Left ventricle myocardium inferior (tissue), 1 donor: Measurements from ENCODE around the gene PIERCE2. TPM values are rescaled to one million over a fixed set of nuclear protein-coding genes. Genes with fewer than 3 reads are reported as not detected.

Experiments used
- DNase-seq: peaks from one replicate; pipeline ENCODE4 v3.0.0-alpha.2; 2020
- H3K27ac ChIP-seq: fragments of 200-600 bp; replicated peaks from 2 replicates; pipeline ENCODE4 v1.8.0; 2021
- H3K27me3 ChIP-seq: fragments of 200-600 bp; 2 replicates; pipeline ENCODE4 v1.8.0; 2021; ENCODE audit warnings: low read depth
- H3K36me3 ChIP-seq: fragments of 200-600 bp; 2 replicates; pipeline ENCODE4 v1.8.0; 2021
- H3K4me1 ChIP-seq: fragments of 200-600 bp; 2 replicates; pipeline ENCODE4 v1.8.0; 2021
- H3K4me3 ChIP-seq: fragments of 200-600 bp; 2 replicates; pipeline ENCODE4 v1.8.0; 2021; ENCODE audit warnings: mild to moderate bottlenecking, moderate library complexity
- H3K9me3 ChIP-seq: fragments of 200-600 bp; replicated peaks from 2 replicates; pipeline ENCODE4 v1.8.0; 2021
- intact Hi-C: fragments of 100-400 bp; cut with micrococcal nuclease; formaldehyde crosslinking; loops from one replicate; pipeline ENCODE4 v1.11.0; 2022
- total RNA-seq: library from RNA; stranded (reverse); fragmentation: NEBNext Ultra II Directional; extraction: Animal tissue kit (Norgen Biotek cat#: 25700); gene quantifications from one replicate; pipeline ENCODE4 v1.2.1, GENCODE V29; 2021
- TF ChIP-seq, protein P1 (sequence below): fragments of 200-600 bp; IDR thresholded peaks from 2 replicates; pipeline ENCODE4 v1.8.0; 2021; ENCODE audit warnings: antibody characterized with exemption, mild to moderate bottlenecking, borderline replicate concordance
- donor health status: DM: no; HTN: yes; CAD: no; lungs with severe emphysema.

PIERCE2 gene
- total RNA-seq, 1 donor from 2014 or later = 8.7 TPM

DNA sequence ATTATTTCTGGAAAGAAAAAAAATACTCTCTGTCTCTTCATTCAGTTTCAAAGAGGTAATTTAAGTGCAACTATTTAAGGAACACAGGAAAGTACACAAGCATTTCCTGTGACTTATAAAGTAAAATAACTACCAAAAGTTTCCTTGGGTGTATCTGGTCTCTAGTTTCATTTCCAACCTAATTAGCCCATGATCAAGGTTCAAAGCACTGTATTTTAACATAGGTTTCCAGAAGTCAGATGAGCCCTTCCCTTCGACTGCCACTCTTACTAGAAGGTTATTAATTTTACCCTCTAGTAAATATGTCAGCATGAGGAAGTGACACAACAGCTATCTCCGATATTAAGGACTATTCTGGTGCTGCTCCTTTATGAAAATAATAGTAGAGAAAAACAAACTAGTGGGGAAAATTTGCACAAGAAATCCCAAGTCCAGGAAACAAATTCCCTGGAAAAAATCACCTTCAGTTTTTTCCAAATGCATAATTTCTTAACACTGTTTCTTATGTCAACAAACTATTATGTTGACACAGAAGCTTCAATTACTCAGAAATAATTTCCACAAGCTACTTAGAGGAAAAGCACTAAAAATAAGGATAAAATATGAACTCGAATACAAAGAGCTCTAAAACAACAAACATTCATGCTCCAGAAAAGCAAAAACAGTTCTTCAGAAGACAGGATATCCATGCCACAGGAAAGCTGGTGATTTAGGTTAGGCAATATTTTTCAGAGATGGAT lies 35.4 kb upstream of the PIERCE2 start:
- H3K4me3 ChIP-seq = peak overlapping the region; percentile 4
- H3K36me3 ChIP-seq = peaks cover 76% of the 10 kb centered on the region
- intact Hi-C loops = no loop called here

GRCh38 chr15:55379095-55379494 lies 29.2 kb upstream of the PIERCE2 start:
- no peaks in the 10 kb centered on the region for H3K4me1 ChIP-seq

More for the DNA sequence above, 35.4 kb upstream of the PIERCE2 start:
- Histone ChIP-seq H3K4me1 (peaks cover 19% of the 10 kb centered on the region), H3K27me3 (no peaks in the 10 kb centered on the region), H3K9me3 (no peaks in the 10 kb centered on the region), H3K27ac (peak overlapping the region; percentile 74)
- TF ChIP-seq, protein P1, sequence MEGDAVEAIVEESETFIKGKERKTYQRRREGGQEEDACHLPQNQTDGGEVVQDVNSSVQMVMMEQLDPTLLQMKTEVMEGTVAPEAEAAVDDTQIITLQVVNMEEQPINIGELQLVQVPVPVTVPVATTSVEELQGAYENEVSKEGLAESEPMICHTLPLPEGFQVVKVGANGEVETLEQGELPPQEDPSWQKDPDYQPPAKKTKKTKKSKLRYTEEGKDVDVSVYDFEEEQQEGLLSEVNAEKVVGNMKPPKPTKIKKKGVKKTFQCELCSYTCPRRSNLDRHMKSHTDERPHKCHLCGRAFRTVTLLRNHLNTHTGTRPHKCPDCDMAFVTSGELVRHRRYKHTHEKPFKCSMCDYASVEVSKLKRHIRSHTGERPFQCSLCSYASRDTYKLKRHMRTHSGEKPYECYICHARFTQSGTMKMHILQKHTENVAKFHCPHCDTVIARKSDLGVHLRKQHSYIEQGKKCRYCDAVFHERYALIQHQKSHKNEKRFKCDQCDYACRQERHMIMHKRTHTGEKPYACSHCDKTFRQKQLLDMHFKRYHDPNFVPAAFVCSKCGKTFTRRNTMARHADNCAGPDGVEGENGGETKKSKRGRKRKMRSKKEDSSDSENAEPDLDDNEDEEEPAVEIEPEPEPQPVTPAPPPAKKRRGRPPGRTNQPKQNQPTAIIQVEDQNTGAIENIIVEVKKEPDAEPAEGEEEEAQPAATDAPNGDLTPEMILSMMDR = no peak
- no peak for DNase-seq

DNA sequence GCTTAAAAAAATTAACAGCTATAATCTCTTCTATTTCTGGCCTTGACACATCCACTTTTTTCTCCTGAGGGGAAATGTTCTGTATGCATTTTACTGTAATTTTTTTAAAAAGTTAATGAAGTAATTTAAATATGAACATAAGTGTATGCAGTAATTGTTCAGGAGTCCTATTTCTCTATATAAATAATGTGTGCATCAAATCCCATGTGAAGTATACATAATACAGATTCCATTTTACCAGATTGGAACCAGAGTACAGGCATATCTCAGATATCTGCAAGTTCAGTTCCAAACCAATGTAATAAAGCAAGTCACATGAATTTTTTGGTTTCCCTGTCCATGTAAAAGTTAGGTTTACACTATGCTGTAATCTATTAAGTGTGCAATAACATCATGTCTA lies 26.7 kb upstream of the PIERCE2 start:
- intact Hi-C loops = no loop called here
- no peak for DNase-seq
- Histone ChIP-seq H3K4me3 (no peak overlapping the region), H3K36me3 (peaks cover 79% of the 10 kb centered on the region), H3K27ac (no peak overlapping the region), H3K27me3 (no peaks in the 10 kb centered on the region), H3K4me1 (no peaks in the 10 kb centered on the region), H3K9me3 (no peaks in the 10 kb centered on the region)
- TF ChIP-seq, protein P1 = no peak

More at GRCh38 chr15:55379095-55379494, 29.2 kb upstream of the PIERCE2 start:
- Histone ChIP-seq H3K36me3 (peaks cover 81% of the 10 kb centered on the region), H3K4me3 (no peak overlapping the region), H3K9me3 (no peaks in the 10 kb centered on the region), H3K27me3 (no peaks in the 10 kb centered on the region), H3K27ac (no peak overlapping the region)
- TF ChIP-seq, protein P1 = no peak
- intact Hi-C loops = no loop called here
- DNase-seq = no peak

DNA sequence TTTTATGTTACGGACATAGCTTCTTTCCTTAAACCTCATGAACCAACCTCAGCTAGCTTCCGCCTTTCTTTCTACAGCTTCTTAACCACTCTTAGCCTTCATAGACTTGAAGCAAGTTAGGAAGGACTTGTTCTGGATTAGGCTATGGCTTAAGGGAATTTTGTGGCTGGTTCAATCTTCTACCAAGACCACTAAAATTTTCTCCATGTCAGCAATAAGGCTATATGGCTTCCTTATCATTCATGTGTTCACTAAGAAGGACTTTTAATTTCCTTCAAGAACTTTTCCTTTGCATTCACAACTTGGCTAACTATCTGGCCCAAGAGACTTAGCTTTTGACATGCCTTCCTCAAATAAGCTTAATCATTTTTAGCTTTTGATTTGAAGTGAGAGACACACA lies 24.6 kb upstream of the PIERCE2 start:
- Histone ChIP-seq H3K27me3 (no peaks in the 10 kb centered on the region), H3K27ac (no peak overlapping the region), H3K36me3 (peaks cover 78% of the 10 kb centered on the region), H3K9me3 (no peaks in the 10 kb centered on the region), H3K4me1 (peaks cover 6% of the 10 kb centered on the region), H3K4me3 (no peak overlapping the region)
- TF ChIP-seq, protein P1 = no peak
- DNase-seq = no peak
- intact Hi-C loops = no loop called here

- Histone ChIP-seq H3K27ac (no peak overlapping the region), H3K36me3 (peaks cover 62% of the 10 kb centered on the region), H3K9me3 (no peaks in the 10 kb centered on the region), H3K4me1 (peaks cover 6% of the 10 kb centered on the region), H3K27me3 (no peaks in the 10 kb centered on the region), H3K4me3 (no peak overlapping the region)
- no peak for DNase-seq
- intact Hi-C loops = no loop called here
- TF ChIP-seq, protein P1 = no peak
Observed at GRCh38 chr15:55387027-55387426, 21.3 kb upstream of the PIERCE2 start.
